ENCODE data around the gene MIPEP. TPM values are rescaled to one million over a fixed set of nuclear protein-coding genes. Genes with fewer than 3 reads are reported as not detected.

MIPEP gene
- polyA plus RNA-seq, 1 donor from 2014 or later = 9.1 TPM

DNA sequence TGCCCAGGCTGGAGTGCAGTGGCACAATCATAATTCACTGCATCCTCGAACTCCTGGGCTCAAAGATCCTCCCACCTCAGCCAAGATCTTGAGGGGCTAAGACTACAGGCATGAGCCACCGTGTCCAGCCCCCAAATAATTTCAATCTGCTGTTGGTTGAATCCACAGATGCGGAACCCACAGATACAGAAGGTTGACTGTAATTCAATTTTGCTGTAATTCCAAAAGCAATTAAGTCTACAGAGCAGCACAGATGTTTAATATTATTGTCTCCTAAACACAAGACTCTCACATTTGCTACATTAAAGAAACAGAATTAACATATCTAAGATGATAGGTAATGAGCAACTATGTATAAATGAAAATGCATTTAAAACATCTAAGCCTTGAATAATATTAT lies 75.6 kb downstream of the MIPEP start:
- H3K27ac ChIP-seq (ENCODE audit: low read length) = no peak overlapping the region
- H3K9ac ChIP-seq (ENCODE audit: low read length) = no peak overlapping the region
- no peak overlapping the region for H2AFZ ChIP-seq (ENCODE audit: low read depth, low read length)
- H3K27me3 ChIP-seq (ENCODE audit: insufficient read depth, low read depth, low read length) = no peaks in the 10 kb centered on the region
- TF ChIP-seq EP300 (conservative IDR thresholded peaks at IDR 0.05; ENCODE audit: poor library complexity, severe bottlenecking) = no peak
- TF ChIP-seq, protein P1, sequence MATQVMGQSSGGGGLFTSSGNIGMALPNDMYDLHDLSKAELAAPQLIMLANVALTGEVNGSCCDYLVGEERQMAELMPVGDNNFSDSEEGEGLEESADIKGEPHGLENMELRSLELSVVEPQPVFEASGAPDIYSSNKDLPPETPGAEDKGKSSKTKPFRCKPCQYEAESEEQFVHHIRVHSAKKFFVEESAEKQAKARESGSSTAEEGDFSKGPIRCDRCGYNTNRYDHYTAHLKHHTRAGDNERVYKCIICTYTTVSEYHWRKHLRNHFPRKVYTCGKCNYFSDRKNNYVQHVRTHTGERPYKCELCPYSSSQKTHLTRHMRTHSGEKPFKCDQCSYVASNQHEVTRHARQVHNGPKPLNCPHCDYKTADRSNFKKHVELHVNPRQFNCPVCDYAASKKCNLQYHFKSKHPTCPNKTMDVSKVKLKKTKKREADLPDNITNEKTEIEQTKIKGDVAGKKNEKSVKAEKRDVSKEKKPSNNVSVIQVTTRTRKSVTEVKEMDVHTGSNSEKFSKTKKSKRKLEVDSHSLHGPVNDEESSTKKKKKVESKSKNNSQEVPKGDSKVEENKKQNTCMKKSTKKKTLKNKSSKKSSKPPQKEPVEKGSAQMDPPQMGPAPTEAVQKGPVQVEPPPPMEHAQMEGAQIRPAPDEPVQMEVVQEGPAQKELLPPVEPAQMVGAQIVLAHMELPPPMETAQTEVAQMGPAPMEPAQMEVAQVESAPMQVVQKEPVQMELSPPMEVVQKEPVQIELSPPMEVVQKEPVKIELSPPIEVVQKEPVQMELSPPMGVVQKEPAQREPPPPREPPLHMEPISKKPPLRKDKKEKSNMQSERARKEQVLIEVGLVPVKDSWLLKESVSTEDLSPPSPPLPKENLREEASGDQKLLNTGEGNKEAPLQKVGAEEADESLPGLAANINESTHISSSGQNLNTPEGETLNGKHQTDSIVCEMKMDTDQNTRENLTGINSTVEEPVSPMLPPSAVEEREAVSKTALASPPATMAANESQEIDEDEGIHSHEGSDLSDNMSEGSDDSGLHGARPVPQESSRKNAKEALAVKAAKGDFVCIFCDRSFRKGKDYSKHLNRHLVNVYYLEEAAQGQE (IDR thresholded peaks at IDR 0.05; ENCODE audit: borderline replicate concordance) = no peak
- TF ChIP-seq SMC3 (conservative IDR thresholded peaks at IDR 0.05; ENCODE audit: poor library complexity) = no peak
- TF ChIP-seq RAD21 (conservative IDR thresholded peaks at IDR 0.05) = no peak
- TF ChIP-seq, protein P2, sequence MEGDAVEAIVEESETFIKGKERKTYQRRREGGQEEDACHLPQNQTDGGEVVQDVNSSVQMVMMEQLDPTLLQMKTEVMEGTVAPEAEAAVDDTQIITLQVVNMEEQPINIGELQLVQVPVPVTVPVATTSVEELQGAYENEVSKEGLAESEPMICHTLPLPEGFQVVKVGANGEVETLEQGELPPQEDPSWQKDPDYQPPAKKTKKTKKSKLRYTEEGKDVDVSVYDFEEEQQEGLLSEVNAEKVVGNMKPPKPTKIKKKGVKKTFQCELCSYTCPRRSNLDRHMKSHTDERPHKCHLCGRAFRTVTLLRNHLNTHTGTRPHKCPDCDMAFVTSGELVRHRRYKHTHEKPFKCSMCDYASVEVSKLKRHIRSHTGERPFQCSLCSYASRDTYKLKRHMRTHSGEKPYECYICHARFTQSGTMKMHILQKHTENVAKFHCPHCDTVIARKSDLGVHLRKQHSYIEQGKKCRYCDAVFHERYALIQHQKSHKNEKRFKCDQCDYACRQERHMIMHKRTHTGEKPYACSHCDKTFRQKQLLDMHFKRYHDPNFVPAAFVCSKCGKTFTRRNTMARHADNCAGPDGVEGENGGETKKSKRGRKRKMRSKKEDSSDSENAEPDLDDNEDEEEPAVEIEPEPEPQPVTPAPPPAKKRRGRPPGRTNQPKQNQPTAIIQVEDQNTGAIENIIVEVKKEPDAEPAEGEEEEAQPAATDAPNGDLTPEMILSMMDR (IDR thresholded peaks at IDR 0.05; ENCODE audit: poor library complexity, severe bottlenecking) = no peak
- no peak for TF ChIP-seq EZH2 (IDR thresholded peaks at IDR 0.05; ENCODE audit: borderline replicate concordance, insufficient read depth, low read length, poor library complexity, severe bottlenecking)
- no peak for TF ChIP-seq POLR2AphosphoS5 (IDR thresholded peaks at IDR 0.05)
- TF ChIP-seq MXI1 (conservative IDR thresholded peaks at IDR 0.05; ENCODE audit: poor library complexity, severe bottlenecking) = no peak
- no peak for TF ChIP-seq TAF1 (IDR thresholded peaks at IDR 0.05; ENCODE audit: low read depth)
- H3K9me3 ChIP-seq (ENCODE audit: low read length) = no peaks in the 10 kb centered on the region
- no peaks in the 10 kb centered on the region for H3F3A ChIP-seq (ENCODE audit: insufficient read depth, low read length, poor library complexity, severe bottlenecking)
- H3K9me2 ChIP-seq (ENCODE audit: insufficient read depth, low read length) = no peaks in the 10 kb centered on the region
- H3K4me3 ChIP-seq (ENCODE audit: low read length) = no peak overlapping the region
- H4K20me1 ChIP-seq (ENCODE audit: insufficient read depth) = no peaks in the 10 kb centered on the region
- no peaks in the 10 kb centered on the region for H3K36me3 ChIP-seq (ENCODE audit: insufficient read depth, low read length)
- no peaks in the 10 kb centered on the region for H3K79me2 ChIP-seq (replicated peaks; ENCODE audit: insufficient read depth, low read length)
- no peak overlapping the region for H3K4me2 ChIP-seq (ENCODE audit: low read length)

DNA sequence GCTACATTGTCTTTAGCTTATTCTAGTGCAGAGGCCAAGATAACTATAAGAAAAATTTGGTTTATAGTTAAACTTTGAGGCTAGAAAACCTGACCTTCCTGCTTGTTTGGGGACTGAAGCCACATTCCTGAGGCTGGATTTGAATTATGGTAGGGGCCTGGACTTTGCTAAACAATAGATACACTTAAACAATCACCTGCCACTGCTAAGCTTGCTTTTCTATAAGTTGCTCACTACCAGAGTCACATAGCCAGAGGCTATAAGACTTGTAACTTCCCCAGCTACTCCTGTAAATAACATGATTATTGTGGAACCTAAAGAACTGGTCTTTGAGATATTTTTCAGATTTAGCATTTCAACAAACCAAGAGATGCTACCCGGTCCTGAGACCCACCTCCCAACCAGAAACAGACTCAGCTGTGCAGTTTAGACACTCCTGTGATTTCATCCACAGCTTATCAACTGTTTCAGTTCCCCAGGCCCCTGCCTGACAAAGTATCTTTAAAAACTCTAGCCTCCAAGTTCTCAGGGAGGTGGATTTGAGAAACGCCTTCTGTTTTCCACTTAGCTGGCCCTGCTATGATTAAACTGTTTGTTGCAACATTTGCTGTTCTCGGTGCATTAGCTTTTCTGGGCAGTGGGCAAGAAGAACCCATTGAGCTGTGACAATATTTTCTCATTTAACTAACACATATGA lies 77.7 kb downstream of the MIPEP start:
- Histone ChIP-seq H3K27ac (ENCODE audit: low read length) (no peak overlapping the region), H3K9ac (ENCODE audit: low read length) (no peak overlapping the region), H3K9me2 (ENCODE audit: insufficient read depth, low read length) (no peaks in the 10 kb centered on the region)

More for the DNA sequence above, 77.7 kb downstream of the MIPEP start:
- Histone ChIP-seq H3K4me2 (ENCODE audit: low read length) (no peak overlapping the region), H4K20me1 (ENCODE audit: insufficient read depth) (no peaks in the 10 kb centered on the region), H3K27me3 (ENCODE audit: insufficient read depth, low read depth, low read length) (no peaks in the 10 kb centered on the region), H3K36me3 (ENCODE audit: insufficient read depth, low read length) (no peaks in the 10 kb centered on the region), H3K79me2 (replicated peaks; ENCODE audit: insufficient read depth, low read length) (no peaks in the 10 kb centered on the region), H3K9me3 (ENCODE audit: low read length) (no peaks in the 10 kb centered on the region), H3F3A (ENCODE audit: insufficient read depth, low read length, poor library complexity, severe bottlenecking) (no peaks in the 10 kb centered on the region), H3K4me3 (ENCODE audit: low read length) (no peak overlapping the region), H2AFZ (ENCODE audit: low read depth, low read length) (no peak overlapping the region)
- TF ChIP-seq, protein P1 (IDR thresholded peaks at IDR 0.05; ENCODE audit: borderline replicate concordance) = no peak

Data from neural cell (in vitro differentiated cells).